SU-DHL-6 (cell line): ENCODE data around the gene ELL2.

ENCODE experiments used
- H2AFZ ChIP-seq: fragments of 200-600 bp; sonication (generic); 2 replicates; pipeline ENCODE4 v1.6.1; 2014; ENCODE audit warnings: low read depth, mild to moderate bottlenecking, moderate library complexity, mixed read lengths, antibody characterized with exemption, low read length; ENCODE audit not compliant: severe bottlenecking
- H3F3A ChIP-seq: fragments of 200-600 bp; shearing (Covaris generic); 2 replicates; pipeline ENCODE4 v1.6.0; 2016; ENCODE audit warnings: antibody characterized with exemption, mild to moderate bottlenecking; ENCODE audit not compliant: insufficient read depth
- H3K27ac ChIP-seq: fragments of 200-600 bp; sonication (generic); 2 replicates; pipeline ENCODE4 v1.5.1; 2016; ENCODE audit warnings: low read depth, mild to moderate bottlenecking, low read length, moderate library complexity, mixed read lengths
- H3K27me3 ChIP-seq: fragments of 200-600 bp; sonication (generic), shearing (Covaris generic); 2 replicates; pipeline ENCODE4 v1.6.0; 2014; ENCODE audit warnings: mild to moderate bottlenecking, low read length
- H3K36me3 ChIP-seq: fragments of 200-600 bp; sonication (generic); 2 replicates; pipeline ENCODE4 v1.6.1; 2014; ENCODE audit warnings: mild to moderate bottlenecking, low read length, mixed read lengths
- H3K4me2 ChIP-seq: fragments of 300-600, 200-600 bp; shearing (Covaris generic), sonication (generic); 2 replicates; pipeline ENCODE4 v1.6.0; 2014; ENCODE audit warnings: low read length, low read depth, mild to moderate bottlenecking; ENCODE audit not compliant: poor library complexity, severe bottlenecking
- H3K4me3 ChIP-seq: fragments of 200-600 bp; sonication (generic); 2 replicates; pipeline ENCODE4 v1.5.1; 2014; ENCODE audit warnings: antibody characterized with exemption, low read length, mild to moderate bottlenecking, mixed read lengths; ENCODE audit not compliant: insufficient read depth, poor library complexity, severe bottlenecking
- H3K79me2 ChIP-seq: fragments of 200-600 bp; sonication (generic); 2 replicates; pipeline ENCODE4 v1.6.1; 2014; ENCODE audit warnings: mild to moderate bottlenecking, low read length, moderate library complexity; ENCODE audit not compliant: insufficient read depth
- H3K9ac ChIP-seq: fragments of 200-600 bp; sonication (generic); 2 replicates; pipeline ENCODE4 v1.7.0; 2014; ENCODE audit warnings: mild to moderate bottlenecking, low read length
- H3K9me2 ChIP-seq: fragments of 200-600 bp; sonication (generic); replicated peaks from 2 replicates; pipeline ENCODE4 v1.6.1; 2014; ENCODE audit warnings: low read length; ENCODE audit not compliant: insufficient read depth
- H3K9me3 ChIP-seq: fragments of 200-600 bp; sonication (generic); 2 replicates; pipeline ENCODE4 v1.6.1; 2014; ENCODE audit warnings: low read length, mixed read lengths; ENCODE audit not compliant: insufficient read depth
- H4K20me1 ChIP-seq: fragments of 200-600 bp; sonication (generic); 2 replicates; pipeline ENCODE4 v1.6.1; 2014; ENCODE audit warnings: low read depth, mild to moderate bottlenecking, antibody characterized with exemption, low read length, moderate library complexity, mixed read lengths
- CTCF ChIP-seq: fragments of 200-600 bp; sonication (generic); IDR thresholded peaks from one replicate; pipeline ENCODE4 v1.5.1; 2017; ENCODE audit warnings: antibody characterized with exemption, mild to moderate bottlenecking, low read length, moderate library complexity; ENCODE audit not compliant: insufficient read depth, poor library complexity, severe bottlenecking
- EZH2phosphoT487 ChIP-seq: fragments of 200-600 bp; sonication (generic), shearing (Covaris generic); conservative IDR thresholded peaks from 2 replicates; pipeline ENCODE4 v1.6.1; 2018; ENCODE audit warnings: mild to moderate bottlenecking, antibody characterized with exemption, low read length, moderate library complexity, mixed read lengths

Gene ELL2

GRCh38 chr5:95903838-95904237 is 57.8 kb downstream of the ELL2 start:
- Histone ChIP-seq H3K27me3 (no peaks in the 10 kb centered on the region), H3K79me2 (no peaks in the 10 kb centered on the region), H3K36me3 (no peaks in the 10 kb centered on the region), H3K4me3 (no peak overlapping the region), H2AFZ (no peak overlapping the region), H3K4me2 (no peak overlapping the region), H3K9ac (no peak overlapping the region), H3K9me2 (no peaks in the 10 kb centered on the region), H3K9me3 (no peaks in the 10 kb centered on the region), H4K20me1 (no peaks in the 10 kb centered on the region), H3F3A (no peaks in the 10 kb centered on the region), H3K27ac (no peak overlapping the region)
- no peak for TF ChIP-seq EZH2phosphoT487
- no peak for TF ChIP-seq CTCF

- H3K9ac ChIP-seq: no peak overlapping the region
These were observed 59.7 kb downstream of the ELL2 start for GRCh38 chr5:95901676-95902627.

GRCh38 chr5:95900383-95900958 is 61.2 kb downstream of the ELL2 start:
- no peak for TF ChIP-seq CTCF
- TF ChIP-seq EZH2phosphoT487: no peak
- no peak overlapping the region for H3K4me2 ChIP-seq
- H3K36me3 ChIP-seq: no peaks in the 10 kb centered on the region
- no peak overlapping the region for H3K27ac ChIP-seq
- no peak overlapping the region for H3K4me3 ChIP-seq
- H3K27me3 ChIP-seq: no peaks in the 10 kb centered on the region
- no peaks in the 10 kb centered on the region for H3K79me2 ChIP-seq
- no peaks in the 10 kb centered on the region for H3K9me2 ChIP-seq
- no peaks in the 10 kb centered on the region for H3K9me3 ChIP-seq
- H4K20me1 ChIP-seq: no peaks in the 10 kb centered on the region
- no peaks in the 10 kb centered on the region for H3F3A ChIP-seq
- no peak overlapping the region for H3K9ac ChIP-seq
- H2AFZ ChIP-seq: no peak overlapping the region

More at GRCh38 chr5:95901676-95902627, 59.7 kb downstream of the ELL2 start:
- H3K4me3 ChIP-seq: no peak overlapping the region
- H4K20me1 ChIP-seq: no peaks in the 10 kb centered on the region
- H3F3A ChIP-seq: no peaks in the 10 kb centered on the region
- H3K27ac ChIP-seq: no peak overlapping the region
- no peaks in the 10 kb centered on the region for H3K79me2 ChIP-seq
- H3K9me2 ChIP-seq: no peaks in the 10 kb centered on the region
- H3K4me2 ChIP-seq: no peak overlapping the region
- H3K27me3 ChIP-seq: no peaks in the 10 kb centered on the region
- TF ChIP-seq EZH2phosphoT487: no peak
- no peak for TF ChIP-seq CTCF
- H2AFZ ChIP-seq: no peak overlapping the region
- no peaks in the 10 kb centered on the region for H3K9me3 ChIP-seq
- H3K36me3 ChIP-seq: no peaks in the 10 kb centered on the region
